Hepatocyte (in vitro differentiated cells): ENCODE measurements around the gene TEKT2. TPM values are rescaled to one million over a fixed set of nuclear protein-coding genes. Genes with fewer than 3 reads are reported as not detected.

Experiments used
- DNase-seq: peaks from one replicate; pipeline ENCODE4 v3.0.0-alpha.2; 2016; ENCODE audit warnings: low spot score
- H2AFZ ChIP-seq: fragments of 200-600 bp; sonication (generic); 2 replicates; pipeline ENCODE4 v1.6.0; 2016; ENCODE audit warnings: antibody characterized with exemption, mild to moderate bottlenecking
- H3K27ac ChIP-seq: fragments of 200-600 bp; sonication (generic); 2 replicates; pipeline ENCODE4 v1.5.1; 2016; ENCODE audit warnings: mild to moderate bottlenecking
- H3K27me3 ChIP-seq: fragments of 200-600 bp; sonication (generic); 2 replicates; pipeline ENCODE4 v1.6.1; 2016
- H3K36me3 ChIP-seq: fragments of 200-600 bp; sonication (generic); replicated peaks from 2 replicates; pipeline ENCODE4 v1.5.1; 2016; ENCODE audit warnings: low read depth; ENCODE audit not compliant: insufficient read depth
- H3K4me1 ChIP-seq: fragments of 200-600 bp; sonication (generic); 2 replicates; pipeline ENCODE4 v1.5.1; 2016; ENCODE audit warnings: mild to moderate bottlenecking, moderate library complexity; ENCODE audit not compliant: insufficient read depth
- H3K4me2 ChIP-seq: fragments of 200-600 bp; sonication (generic); 2 replicates; pipeline ENCODE4 v1.6.0; 2016
- H3K4me3 ChIP-seq: fragments of 200-600 bp; sonication (generic); 2 replicates; pipeline ENCODE4 v1.5.1; 2016; ENCODE audit warnings: mild to moderate bottlenecking
- H3K79me2 ChIP-seq: fragments of 200-600 bp; sonication (generic); 2 replicates; pipeline ENCODE4 v1.6.0; 2017; ENCODE audit warnings: mild to moderate bottlenecking
- H3K9me2 ChIP-seq: fragments of 200-600 bp; sonication (generic); replicated peaks from 2 replicates; pipeline ENCODE4 v1.6.0; 2017; ENCODE audit warnings: mild to moderate bottlenecking; ENCODE audit not compliant: insufficient read depth
- H3K9me3 ChIP-seq: fragments of 200-600 bp; sonication (generic); 2 replicates; pipeline ENCODE4 v1.5.1; 2016; ENCODE audit warnings: low read depth, mild to moderate bottlenecking
- H4K20me1 ChIP-seq: fragments of 200-600 bp; sonication (generic); 2 replicates; pipeline ENCODE4 v1.6.0; 2016; ENCODE audit warnings: mild to moderate bottlenecking; ENCODE audit not compliant: insufficient read depth, poor library complexity, severe bottlenecking
- EZH2 ChIP-seq: fragments of 200-600 bp; sonication (generic); IDR thresholded peaks from 2 replicates; pipeline ENCODE4 v1.6.1; 2016; ENCODE audit warnings: antibody characterized with exemption, mild to moderate bottlenecking, borderline replicate concordance
- EZH2phosphoT487 ChIP-seq: fragments of 200-600 bp; sonication (generic); IDR thresholded peaks from one replicate; pipeline ENCODE4 v1.6.1; 2018; ENCODE audit warnings: antibody characterized with exemption, mild to moderate bottlenecking, low read depth, moderate library complexity; ENCODE audit not compliant: unreplicated experiment, severe bottlenecking
- WGBS: methylation state at CpG from one replicate; pipeline ENCODE4 v1.1.6; 2016; ENCODE audit warnings: low lambda C conversion rate; ENCODE audit errors: missing lambda C conversion rate; 5-methylcytosine and 5-hydroxymethylcytosine counted together
- polyA plus RNA-seq: library from polyadenylated mRNA; unstranded; fragments of >200 nt; fragmentation: Nextera tagmentation; extraction: Ambion mirVana; gene quantifications from 2 replicates; pipeline ENCODE4 v1.2.1, GENCODE V29; 2016
- total RNA-seq: library from RNA; depleted of rRNA; stranded (reverse); fragments of >200 nt; gene quantifications from 2 replicates; pipeline ENCODE4 v1.2.3, GENCODE V29; 2014
- TF ChIP-seq, protein P1 (sequence below): fragments of 200-600 bp; sonication (generic); IDR thresholded peaks from 2 replicates; pipeline ENCODE4 v1.5.1; 2016; ENCODE audit warnings: antibody characterized with exemption, mild to moderate bottlenecking; ENCODE audit not compliant: poor library complexity

TEKT2 gene
- total and polyA plus RNA-seq, 2 experiments from 2014 or later: 1.1 to 1.4 TPM

- Histone ChIP-seq H3K4me2 (no peak overlapping the region), H3K4me3 (no peak overlapping the region), H3K9me2 (no peaks in the 10 kb centered on the region), H3K27ac (no peak overlapping the region), H3K4me1 (peaks cover 10% of the 10 kb centered on the region), H3K27me3 (no peaks in the 10 kb centered on the region), H2AFZ (no peak overlapping the region), H3K9me3 (no peaks in the 10 kb centered on the region), H3K36me3 (no peaks in the 10 kb centered on the region), H4K20me1 (peaks cover 21% of the 10 kb centered on the region), H3K79me2 (peaks cover 22% of the 10 kb centered on the region)
- TF ChIP-seq EZH2phosphoT487 (no peak), EZH2 (no peak)
- TF ChIP-seq, protein P1, sequence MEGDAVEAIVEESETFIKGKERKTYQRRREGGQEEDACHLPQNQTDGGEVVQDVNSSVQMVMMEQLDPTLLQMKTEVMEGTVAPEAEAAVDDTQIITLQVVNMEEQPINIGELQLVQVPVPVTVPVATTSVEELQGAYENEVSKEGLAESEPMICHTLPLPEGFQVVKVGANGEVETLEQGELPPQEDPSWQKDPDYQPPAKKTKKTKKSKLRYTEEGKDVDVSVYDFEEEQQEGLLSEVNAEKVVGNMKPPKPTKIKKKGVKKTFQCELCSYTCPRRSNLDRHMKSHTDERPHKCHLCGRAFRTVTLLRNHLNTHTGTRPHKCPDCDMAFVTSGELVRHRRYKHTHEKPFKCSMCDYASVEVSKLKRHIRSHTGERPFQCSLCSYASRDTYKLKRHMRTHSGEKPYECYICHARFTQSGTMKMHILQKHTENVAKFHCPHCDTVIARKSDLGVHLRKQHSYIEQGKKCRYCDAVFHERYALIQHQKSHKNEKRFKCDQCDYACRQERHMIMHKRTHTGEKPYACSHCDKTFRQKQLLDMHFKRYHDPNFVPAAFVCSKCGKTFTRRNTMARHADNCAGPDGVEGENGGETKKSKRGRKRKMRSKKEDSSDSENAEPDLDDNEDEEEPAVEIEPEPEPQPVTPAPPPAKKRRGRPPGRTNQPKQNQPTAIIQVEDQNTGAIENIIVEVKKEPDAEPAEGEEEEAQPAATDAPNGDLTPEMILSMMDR: no peak
- DNase-seq: no peak
- WGBS: 86% methylated on average over 1 of the region's 1 CpG
Observed at GRCh38 chr1:36136535-36136934, 52.6 kb downstream of the TEKT2 start.

GRCh38 chr1:36137226-36137625, 53.3 kb downstream of the TEKT2 start:
- Histone ChIP-seq H3K4me2 (no peak overlapping the region), H3K9me2 (no peaks in the 10 kb centered on the region), H3K4me3 (no peak overlapping the region), H3K36me3 (no peaks in the 10 kb centered on the region), H3K27me3 (no peaks in the 10 kb centered on the region), H2AFZ (no peak overlapping the region), H3K9me3 (no peaks in the 10 kb centered on the region), H3K79me2 (peaks cover 26% of the 10 kb centered on the region), H3K27ac (no peak overlapping the region), H4K20me1 (peaks cover 21% of the 10 kb centered on the region), H3K4me1 (peaks cover 10% of the 10 kb centered on the region)
- TF ChIP-seq EZH2phosphoT487: no peak
- TF ChIP-seq, protein P1: no peak
- no peak for TF ChIP-seq EZH2
- 91% methylated on average over 5 of the region's 5 CpGs for WGBS
- DNase-seq: no peak

DNA sequence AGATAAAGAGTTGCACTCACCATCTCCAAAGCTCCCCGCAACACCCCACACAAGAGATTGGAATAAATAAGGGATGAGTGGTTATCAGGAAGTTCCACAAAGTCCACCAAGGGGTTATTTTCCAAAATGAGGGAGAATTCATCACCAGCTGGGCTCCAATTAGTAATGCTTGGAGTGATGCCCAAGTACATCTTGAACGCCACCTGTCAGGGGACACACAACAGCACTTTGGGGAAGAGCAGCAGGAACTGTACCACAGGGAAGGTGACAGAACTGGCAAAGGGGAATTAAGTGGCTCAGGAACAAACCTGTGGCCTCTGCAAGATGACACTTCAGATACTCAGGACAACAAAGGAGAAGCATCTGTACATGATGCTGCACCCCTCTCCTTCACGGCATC, 53.9 kb downstream of the TEKT2 start:
- Histone ChIP-seq H3K79me2 (peaks cover 31% of the 10 kb centered on the region), H3K36me3 (no peaks in the 10 kb centered on the region), H4K20me1 (peaks cover 21% of the 10 kb centered on the region), H3K27ac (no peak overlapping the region), H3K9me2 (no peaks in the 10 kb centered on the region), H3K4me1 (peaks cover 13% of the 10 kb centered on the region), H3K4me3 (no peak overlapping the region), H3K27me3 (no peaks in the 10 kb centered on the region), H2AFZ (no peak overlapping the region), H3K9me3 (no peaks in the 10 kb centered on the region), H3K4me2 (no peak overlapping the region)
- no peak for DNase-seq
- TF ChIP-seq EZH2phosphoT487 (no peak), EZH2 (no peak)
- TF ChIP-seq, protein P1: no peak
- WGBS: 97% methylated on average over 3 of the region's 3 CpGs

Other genes with a start within 250 kb of the TEKT2 start
- gene AGO1, start 200.9 kb upstream of the TEKT2 start, total RNA-seq: 17.8 and 22.2 TPM in 2 replicates
- gene AGO1, start 200.9 kb upstream of the TEKT2 start, polyA plus RNA-seq: 7.6 and 8.6 TPM in 2 replicates
- gene AGO3, start 153.0 kb upstream of the TEKT2 start, total RNA-seq: 24.4 and 32.8 TPM in 2 replicates
- 16.9 and 23.3 TPM in 2 replicates for gene AGO3, start 153.0 kb upstream of the TEKT2 start, polyA plus RNA-seq
- 27.4 and 37.6 TPM in 2 replicates for gene ADPRS, start 4.8 kb downstream of the TEKT2 start, total RNA-seq
- 40.9 and 42.7 TPM in 2 replicates for gene ADPRS, start 4.8 kb downstream of the TEKT2 start, polyA plus RNA-seq
- gene COL8A2, start 41.1 kb downstream of the TEKT2 start, total RNA-seq: 32.6 and 44.8 TPM in 2 replicates
- gene COL8A2, start 41.1 kb downstream of the TEKT2 start, polyA plus RNA-seq: 53.7 and 59.4 TPM in 2 replicates
- 128 and 139 TPM in 2 replicates for gene TRAPPC3, start 65.4 kb downstream of the TEKT2 start, total RNA-seq
- 131 and 148 TPM in 2 replicates for gene TRAPPC3, start 65.4 kb downstream of the TEKT2 start, polyA plus RNA-seq
- gene MAP7D1, start 72.1 kb downstream of the TEKT2 start, total RNA-seq: 46.0 and 48.4 TPM in 2 replicates
- gene MAP7D1, start 72.1 kb downstream of the TEKT2 start, polyA plus RNA-seq: 84.7 and 97.8 TPM in 2 replicates
- gene THRAP3, start 140.3 kb downstream of the TEKT2 start, total RNA-seq: 82.7 and 84.6 TPM in 2 replicates
- 45.8 and 50.0 TPM in 2 replicates for gene THRAP3, start 140.3 kb downstream of the TEKT2 start, polyA plus RNA-seq
- gene SH3D21, start 222.3 kb downstream of the TEKT2 start, total RNA-seq: 2.9 and 4.6 TPM in 2 replicates
- 2.6 and 4.7 TPM in 2 replicates for gene SH3D21, start 222.3 kb downstream of the TEKT2 start, polyA plus RNA-seq
- gene EVA1B, start 239.6 kb downstream of the TEKT2 start, total RNA-seq: 67.2 and 82.2 TPM in 2 replicates
- 67.1 and 68.7 TPM in 2 replicates for gene EVA1B, start 239.6 kb downstream of the TEKT2 start, polyA plus RNA-seq